H1 (cell line): ENCODE measurements around the gene PDIA5.

Experiments used
- KDM5A ChIP-seq: fragments of 200-600 bp; IDR thresholded peaks from 2 replicates; pipeline ENCODE4 v1.7.1; 2012; ENCODE audit warnings: mild to moderate bottlenecking, low read length, inconsistent platforms, mixed read lengths
- POLR2AphosphoS5 ChIP-seq: IDR thresholded peaks from 2 replicates; pipeline ENCODE4 v1.6.1; 2011; ENCODE audit warnings: low read depth, low read length
- TF ChIP-seq, protein P1 (sequence below), 3 experiments: IDR thresholded peaks; 1 replicate in 2 of 3; 2 replicates in 1 of 3; pipeline versions ENCODE4 v1.5.1 to v1.6.1; 2011; ENCODE audit warnings: low read length in 3 of 3, mild to moderate bottlenecking in 3 of 3, inconsistent platforms in 2 of 3, low read depth in 1 of 3, moderate library complexity in 1 of 3; ENCODE audit not compliant: insufficient read depth in 1 of 3; ENCODE audit errors: control extremely low read depth in 1 of 3

DNA sequence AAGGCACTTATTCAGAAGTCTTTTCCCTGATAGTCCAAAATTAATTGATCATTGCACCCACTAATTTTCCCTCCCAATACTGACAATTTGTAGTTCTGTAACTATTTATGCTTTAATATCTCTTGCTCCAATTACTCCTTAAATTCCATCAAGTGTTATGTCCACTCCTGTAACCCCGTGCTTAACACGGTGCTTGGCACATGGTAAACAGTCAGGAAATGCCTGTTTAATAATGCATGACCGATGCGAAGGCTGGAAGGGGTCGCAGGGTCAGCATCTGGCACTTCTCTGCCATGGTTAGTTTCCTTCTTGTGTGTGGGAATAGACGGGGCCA lies 134.4 kb downstream of the PDIA5 start:
- TF ChIP-seq, protein P1, sequence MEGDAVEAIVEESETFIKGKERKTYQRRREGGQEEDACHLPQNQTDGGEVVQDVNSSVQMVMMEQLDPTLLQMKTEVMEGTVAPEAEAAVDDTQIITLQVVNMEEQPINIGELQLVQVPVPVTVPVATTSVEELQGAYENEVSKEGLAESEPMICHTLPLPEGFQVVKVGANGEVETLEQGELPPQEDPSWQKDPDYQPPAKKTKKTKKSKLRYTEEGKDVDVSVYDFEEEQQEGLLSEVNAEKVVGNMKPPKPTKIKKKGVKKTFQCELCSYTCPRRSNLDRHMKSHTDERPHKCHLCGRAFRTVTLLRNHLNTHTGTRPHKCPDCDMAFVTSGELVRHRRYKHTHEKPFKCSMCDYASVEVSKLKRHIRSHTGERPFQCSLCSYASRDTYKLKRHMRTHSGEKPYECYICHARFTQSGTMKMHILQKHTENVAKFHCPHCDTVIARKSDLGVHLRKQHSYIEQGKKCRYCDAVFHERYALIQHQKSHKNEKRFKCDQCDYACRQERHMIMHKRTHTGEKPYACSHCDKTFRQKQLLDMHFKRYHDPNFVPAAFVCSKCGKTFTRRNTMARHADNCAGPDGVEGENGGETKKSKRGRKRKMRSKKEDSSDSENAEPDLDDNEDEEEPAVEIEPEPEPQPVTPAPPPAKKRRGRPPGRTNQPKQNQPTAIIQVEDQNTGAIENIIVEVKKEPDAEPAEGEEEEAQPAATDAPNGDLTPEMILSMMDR (IDR thresholded peaks at IDR 0.05; ENCODE audit: control extremely low read depth in 1 of 3, insufficient read depth in 1 of 3, low read depth in 1 of 3, low read length in 3 of 3): no peak
- TF ChIP-seq POLR2AphosphoS5 (no peak), KDM5A (no peak)
